ENCODE data around the gene GCC1.

The GCC1 gene

GRCh38 chr7:127536394-127536691 is 49.1 kb downstream of the GCC1 start:
- H3K4me2 ChIP-seq (ENCODE audit: low read depth, low read length, poor library complexity, severe bottlenecking) = no peak overlapping the region
- no peaks in the 10 kb centered on the region for H3K27me3 ChIP-seq (ENCODE audit: insufficient read depth, low read length, poor library complexity, severe bottlenecking)
- H3K4me3 ChIP-seq (ENCODE audit: low read length, poor library complexity, severe bottlenecking) = no peak overlapping the region
- no peaks in the 10 kb centered on the region for H4K20me1 ChIP-seq (ENCODE audit: insufficient read depth, low read length, poor library complexity, severe bottlenecking)
- TF ChIP-seq EZH2phosphoT487 (IDR thresholded peaks at IDR 0.05; ENCODE audit: borderline replicate concordance) (no peak), CTCF (conservative IDR thresholded peaks at IDR 0.05; ENCODE audit: low read length) (no peak)
- H3K9me3 ChIP-seq (ENCODE audit: insufficient read depth, low read depth, low read length) = no peaks in the 10 kb centered on the region
- no peaks in the 10 kb centered on the region for H3K36me3 ChIP-seq (ENCODE audit: insufficient read depth, low read length)
- H3F3A ChIP-seq (ENCODE audit: low read depth) = no peaks in the 10 kb centered on the region
- H3K79me2 ChIP-seq (ENCODE audit: insufficient read depth, low read length) = no peaks in the 10 kb centered on the region
- H2AFZ ChIP-seq (ENCODE audit: low read length) = no peak overlapping the region
- no peak overlapping the region for H3K9ac ChIP-seq (ENCODE audit: low read depth, low read length, poor library complexity, severe bottlenecking)
- no peaks in the 10 kb centered on the region for H3K9me2 ChIP-seq (replicated peaks; ENCODE audit: low read depth, low read length)
- no peaks in the 10 kb centered on the region for H3K4me1 ChIP-seq (ENCODE audit: insufficient read depth, low read length, poor library complexity, severe bottlenecking)

GRCh38 chr7:127535546-127536393 is 49.6 kb downstream of the GCC1 start:
- H3F3A ChIP-seq (ENCODE audit: low read depth) = no peaks in the 10 kb centered on the region
- no peak overlapping the region for H3K4me2 ChIP-seq (ENCODE audit: low read depth, low read length, poor library complexity, severe bottlenecking)
- H3K4me1 ChIP-seq (ENCODE audit: insufficient read depth, low read length, poor library complexity, severe bottlenecking) = no peaks in the 10 kb centered on the region
- no peaks in the 10 kb centered on the region for H3K79me2 ChIP-seq (ENCODE audit: insufficient read depth, low read length)
- TF ChIP-seq EZH2phosphoT487 (IDR thresholded peaks at IDR 0.05; ENCODE audit: borderline replicate concordance) (no peak), CTCF (conservative IDR thresholded peaks at IDR 0.05; ENCODE audit: low read length) (no peak)
- no peaks in the 10 kb centered on the region for H3K9me3 ChIP-seq (ENCODE audit: insufficient read depth, low read depth, low read length)
- H3K9me2 ChIP-seq (replicated peaks; ENCODE audit: low read depth, low read length) = no peaks in the 10 kb centered on the region
- H3K36me3 ChIP-seq (ENCODE audit: insufficient read depth, low read length) = no peaks in the 10 kb centered on the region
- no peak overlapping the region for H3K9ac ChIP-seq (ENCODE audit: low read depth, low read length, poor library complexity, severe bottlenecking)
- H4K20me1 ChIP-seq (ENCODE audit: insufficient read depth, low read length, poor library complexity, severe bottlenecking) = no peaks in the 10 kb centered on the region
- H2AFZ ChIP-seq (ENCODE audit: low read length) = no peak overlapping the region
- no peaks in the 10 kb centered on the region for H3K27me3 ChIP-seq (ENCODE audit: insufficient read depth, low read length, poor library complexity, severe bottlenecking)
- H3K4me3 ChIP-seq (ENCODE audit: low read length, poor library complexity, severe bottlenecking) = no peak overlapping the region

- H2AFZ ChIP-seq (ENCODE audit: low read length) = no peak overlapping the region
Measured at GRCh38 chr7:127534636-127535035, 50.8 kb downstream of the GCC1 start.

More at GRCh38 chr7:127534636-127535035, 50.8 kb downstream of the GCC1 start:
- H4K20me1 ChIP-seq (ENCODE audit: insufficient read depth, low read length, poor library complexity, severe bottlenecking) = no peaks in the 10 kb centered on the region
- H3K36me3 ChIP-seq (ENCODE audit: insufficient read depth, low read length) = no peaks in the 10 kb centered on the region
- no peak for TF ChIP-seq EZH2phosphoT487 (IDR thresholded peaks at IDR 0.05; ENCODE audit: borderline replicate concordance)
- TF ChIP-seq CTCF (conservative IDR thresholded peaks at IDR 0.05; ENCODE audit: low read length) = no peak
- H3K79me2 ChIP-seq (ENCODE audit: insufficient read depth, low read length) = no peaks in the 10 kb centered on the region
- no peak overlapping the region for H3K9ac ChIP-seq (ENCODE audit: low read depth, low read length, poor library complexity, severe bottlenecking)
- no peak overlapping the region for H3K4me2 ChIP-seq (ENCODE audit: low read depth, low read length, poor library complexity, severe bottlenecking)
- no peaks in the 10 kb centered on the region for H3K9me2 ChIP-seq (replicated peaks; ENCODE audit: low read depth, low read length)
- no peaks in the 10 kb centered on the region for H3K9me3 ChIP-seq (ENCODE audit: insufficient read depth, low read depth, low read length)
- no peak overlapping the region for H3K4me3 ChIP-seq (ENCODE audit: low read length, poor library complexity, severe bottlenecking)
- no peaks in the 10 kb centered on the region for H3K4me1 ChIP-seq (ENCODE audit: insufficient read depth, low read length, poor library complexity, severe bottlenecking)
- no peaks in the 10 kb centered on the region for H3F3A ChIP-seq (ENCODE audit: low read depth)
- H3K27me3 ChIP-seq (ENCODE audit: insufficient read depth, low read length, poor library complexity, severe bottlenecking) = no peaks in the 10 kb centered on the region
